HG03159 (cell line): ENCODE data around the gene TEX101.
A peak's percentile ranks its signal among the peaks of the same experiment; 100 is the strongest.

Experiments used
- ATAC-seq: cut with Tn5 transposase; IDR thresholded peaks from one replicate; pipeline ENCODE4 v1.9.1; 2021; ENCODE audit warnings: mild to moderate bottlenecking, moderate library complexity; ENCODE audit not compliant: unreplicated experiment

Gene TEX101

DNA sequence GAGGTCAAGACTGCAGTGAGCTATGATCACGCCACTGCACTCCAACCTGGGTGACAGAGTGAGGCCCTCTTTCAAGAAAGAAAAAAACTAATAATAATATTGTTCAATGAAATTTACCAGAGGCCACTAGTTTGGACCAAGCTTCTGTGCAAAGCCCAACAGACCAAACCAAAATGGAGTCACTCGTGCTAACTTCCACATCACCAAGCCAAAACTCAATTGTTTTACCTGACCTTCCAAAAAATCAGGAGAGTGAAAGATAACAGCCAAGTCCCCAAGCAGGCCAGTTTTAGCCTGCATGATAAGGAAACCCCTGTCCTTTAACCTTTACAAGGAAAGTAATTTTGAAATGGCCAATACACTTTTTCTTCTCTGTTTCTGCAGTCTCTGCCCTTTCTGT lies 30.7 kb downstream of the TEX101 start:
- no peak for ATAC-seq

DNA sequence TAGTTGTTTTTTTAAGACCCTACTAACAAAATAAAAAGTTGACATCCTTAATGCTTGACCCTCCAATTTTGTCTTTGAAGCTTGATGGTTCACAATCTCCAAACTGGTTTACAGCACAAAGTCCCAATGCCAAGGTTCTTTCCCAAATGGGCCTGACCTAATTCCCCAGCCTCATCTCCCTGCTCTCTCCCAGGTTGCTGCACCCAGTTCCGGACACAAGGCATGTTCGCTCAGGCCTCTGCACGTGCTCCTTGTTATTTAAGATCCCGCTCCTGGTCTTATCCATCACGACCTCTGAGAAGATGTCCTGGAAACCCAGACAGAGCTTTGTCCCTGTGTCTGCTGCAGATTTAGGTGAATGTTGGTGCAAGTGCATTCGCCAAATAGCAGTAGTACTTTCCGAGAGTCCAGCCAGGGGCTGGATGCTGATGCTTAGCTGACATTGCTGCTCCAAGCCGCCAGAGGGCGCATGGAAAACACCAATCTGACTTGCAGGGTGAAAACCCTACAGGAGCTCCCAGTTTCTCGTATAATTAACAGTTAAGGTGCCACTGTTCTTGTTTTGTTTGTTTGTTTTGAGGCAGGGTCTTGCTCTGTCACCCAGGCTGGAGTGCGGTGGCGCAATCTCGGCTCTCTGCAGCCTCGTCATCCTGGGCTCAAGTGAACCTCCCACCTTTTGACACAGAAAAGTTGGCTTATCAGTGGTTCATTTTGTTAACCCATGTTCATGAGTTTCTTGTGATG lies 32.2 kb downstream of the TEX101 start:
- no peak for ATAC-seq

DNA sequence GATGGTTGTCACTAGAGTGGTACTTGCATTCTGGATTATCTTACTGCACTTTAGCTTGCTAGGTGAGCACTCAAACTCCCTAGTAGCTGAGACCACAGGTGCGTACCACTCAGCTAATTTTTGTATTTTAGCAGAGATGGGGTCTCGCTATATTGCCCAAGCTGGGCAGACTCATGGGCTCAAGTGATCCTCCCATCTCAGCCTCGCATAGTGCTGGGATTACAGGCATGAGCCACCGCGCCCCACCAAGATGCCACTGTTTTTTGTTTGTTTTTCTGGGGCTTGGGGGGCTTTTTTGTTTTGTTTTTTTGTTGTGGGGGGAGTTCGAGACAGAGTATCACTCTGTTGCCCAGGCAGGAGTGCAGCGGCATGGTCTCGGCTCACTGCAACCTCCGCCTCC lies 33.0 kb downstream of the TEX101 start:
- ATAC-seq = no peak

DNA sequence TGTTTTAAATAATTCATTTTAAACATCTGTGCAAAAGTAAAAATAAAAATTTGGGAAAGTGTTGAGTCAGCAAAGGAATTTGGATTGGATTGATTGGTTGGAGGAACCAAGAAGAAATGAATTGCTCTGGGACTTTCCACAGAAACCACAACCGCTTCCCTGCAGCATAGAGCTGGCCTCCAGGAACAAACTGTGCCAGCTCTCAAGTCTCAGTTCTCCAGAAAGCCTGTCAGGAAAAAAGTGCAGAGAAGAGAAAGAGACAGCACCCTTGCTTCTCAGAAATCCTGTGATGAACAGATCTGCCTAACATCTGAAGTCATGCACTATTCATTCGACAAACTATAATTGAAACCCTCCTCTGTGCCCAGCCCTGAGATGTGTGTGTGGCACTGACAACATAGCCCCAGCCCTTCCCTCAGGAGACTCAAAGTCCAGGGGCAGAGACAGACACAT lies 35.9 kb downstream of the TEX101 start:
- no peak for ATAC-seq

DNA sequence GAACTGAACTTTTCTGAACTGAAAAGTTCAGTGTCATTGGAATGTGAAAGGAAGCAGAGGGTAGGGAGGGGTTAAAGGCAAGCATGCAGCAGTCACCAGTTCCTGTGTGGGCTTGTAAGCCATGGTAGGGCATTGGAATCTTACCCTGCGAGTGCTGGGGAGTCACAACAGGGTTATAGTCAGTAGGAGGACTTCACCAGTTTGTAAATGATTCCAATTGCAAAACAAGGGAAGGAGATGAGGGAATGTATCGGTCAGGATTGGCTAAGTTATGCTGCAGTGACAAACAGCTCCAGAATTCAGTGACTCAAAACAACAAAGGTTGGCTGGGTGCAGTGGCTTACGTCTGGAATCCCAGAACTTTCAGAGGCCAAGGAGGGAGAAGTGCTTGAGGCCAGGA lies 37.9 kb downstream of the TEX101 start:
- ATAC-seq = no peak

DNA sequence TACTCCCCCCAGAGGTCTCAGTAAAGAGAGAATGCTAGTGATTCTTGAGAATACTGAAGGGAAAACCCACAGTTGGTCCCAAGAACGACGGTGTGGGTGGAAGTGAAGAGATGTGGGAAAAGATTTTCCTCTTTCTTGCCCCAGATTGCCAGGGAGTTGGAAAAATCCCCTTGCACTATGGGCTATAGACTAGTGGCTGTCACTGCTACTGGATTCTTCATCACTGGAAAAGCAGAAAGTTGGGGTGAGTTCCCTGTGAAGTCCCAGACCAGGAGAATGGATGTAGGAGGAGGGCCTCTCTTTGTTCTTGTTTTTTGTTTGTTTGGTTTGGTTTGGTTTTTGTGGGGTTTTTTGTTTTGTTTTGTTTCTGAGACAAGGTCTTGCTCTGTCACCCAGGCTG lies 39.3 kb downstream of the TEX101 start:
- ATAC-seq = no peak

DNA sequence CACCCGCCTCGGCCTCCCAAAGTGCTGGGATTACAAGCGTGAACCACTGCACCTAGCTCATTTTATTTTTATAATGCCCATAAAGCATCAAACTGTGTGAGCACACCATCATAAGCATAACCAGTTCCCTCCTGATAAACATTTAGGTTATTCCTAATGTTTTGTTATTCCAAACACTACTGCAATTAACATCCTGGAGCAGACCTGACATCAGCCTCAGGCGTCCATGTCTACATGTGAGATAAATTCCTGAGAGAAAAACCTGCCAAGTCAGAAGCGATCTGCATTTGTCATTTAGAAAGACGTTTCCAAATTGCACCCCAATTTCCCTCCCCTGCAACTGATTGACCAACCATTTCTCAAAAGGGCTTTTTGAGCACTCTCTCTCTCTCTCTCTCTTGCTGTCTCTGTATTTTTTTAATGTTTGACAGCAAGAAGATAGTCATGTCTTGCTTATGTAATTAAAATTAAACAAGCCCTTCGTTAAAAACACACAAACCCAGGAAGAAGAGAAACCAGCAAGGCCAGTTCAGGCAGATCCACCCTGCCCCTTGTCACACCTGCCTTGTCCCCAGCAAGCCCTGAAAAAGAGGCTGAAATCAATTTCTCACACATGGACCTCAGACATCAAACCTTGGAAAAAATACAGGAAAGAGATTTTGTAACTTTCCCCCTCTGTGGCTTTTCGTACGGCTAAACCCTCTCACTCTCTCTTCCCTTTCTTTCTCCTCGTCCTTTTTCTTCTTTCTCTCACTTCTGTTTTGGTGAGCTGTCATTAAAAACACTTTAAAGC lies 40.8 kb downstream of the TEX101 start:
- ATAC-seq = no peak

DNA sequence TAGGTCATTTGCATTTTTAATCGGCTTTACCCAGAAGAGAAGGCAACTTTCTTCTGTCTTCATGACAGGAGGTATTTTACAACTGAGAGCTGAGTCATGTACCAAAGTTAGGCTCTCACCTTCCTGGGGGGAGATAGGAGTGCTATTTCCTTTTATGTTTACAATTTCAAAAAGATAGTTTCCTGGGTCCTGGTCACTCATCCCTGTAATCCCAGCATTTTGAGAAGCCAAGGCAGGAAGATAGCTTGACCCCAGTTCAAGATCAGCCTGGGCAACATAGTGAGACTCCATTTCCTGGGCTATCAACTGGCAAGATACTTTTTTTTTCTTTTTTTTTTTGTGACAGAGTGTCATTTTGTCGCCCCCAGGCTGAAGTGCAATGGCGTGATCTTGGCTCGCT lies 43.1 kb downstream of the TEX101 start:
- no peak for ATAC-seq

DNA sequence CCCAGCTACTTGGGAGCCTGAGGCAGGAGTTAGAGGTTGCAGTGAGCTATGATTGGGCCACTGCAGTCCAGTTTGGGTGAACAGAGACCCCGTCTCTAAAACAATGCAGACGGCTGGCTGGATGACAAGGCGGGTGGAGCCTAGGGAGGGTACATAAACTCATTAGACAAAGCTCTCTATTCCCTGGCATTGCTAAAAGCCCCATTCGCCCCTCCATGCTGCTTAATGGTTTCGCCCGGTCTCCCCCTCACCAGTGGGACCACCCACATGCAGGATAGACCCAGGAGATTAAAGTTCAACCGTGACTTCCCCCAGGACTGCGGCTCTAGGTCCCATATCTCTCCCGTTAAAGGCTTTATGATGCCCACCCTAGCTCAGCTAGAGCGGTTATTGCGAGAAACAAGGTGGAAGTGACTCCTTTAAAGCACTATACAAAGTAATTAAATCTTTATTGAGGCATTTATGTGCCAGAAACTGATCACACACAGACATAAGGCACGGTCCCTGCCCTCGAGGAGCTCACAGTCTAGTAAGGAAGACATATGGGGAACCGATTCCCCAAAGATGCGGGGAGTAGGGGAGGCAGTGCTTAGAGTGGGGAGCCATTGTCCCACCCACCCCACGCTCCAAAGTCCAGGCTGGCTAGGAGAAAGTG lies 45.8 kb downstream of the TEX101 start:
- ATAC-seq = no peak

DNA sequence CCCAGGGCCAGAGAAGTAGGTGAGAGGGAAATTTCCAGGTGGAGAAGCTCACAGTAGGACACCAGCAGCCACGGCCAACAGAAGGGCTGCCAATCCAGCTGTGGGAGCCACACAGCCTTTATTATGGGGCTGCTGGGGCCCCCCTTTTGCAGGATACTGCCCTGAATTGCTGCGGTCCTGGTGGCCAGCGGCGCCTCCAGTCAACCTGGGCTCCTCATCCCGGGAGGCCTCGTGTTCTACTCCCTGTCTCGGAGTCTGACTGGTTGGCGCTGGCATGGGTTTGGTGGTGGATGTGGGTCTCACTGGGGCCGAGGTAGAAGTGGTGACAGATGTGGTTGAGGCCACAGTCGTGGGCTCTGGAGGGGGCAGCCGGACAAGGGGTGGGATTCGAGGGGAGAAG lies 46.6 kb downstream of the TEX101 start:
- no peak for ATAC-seq

DNA sequence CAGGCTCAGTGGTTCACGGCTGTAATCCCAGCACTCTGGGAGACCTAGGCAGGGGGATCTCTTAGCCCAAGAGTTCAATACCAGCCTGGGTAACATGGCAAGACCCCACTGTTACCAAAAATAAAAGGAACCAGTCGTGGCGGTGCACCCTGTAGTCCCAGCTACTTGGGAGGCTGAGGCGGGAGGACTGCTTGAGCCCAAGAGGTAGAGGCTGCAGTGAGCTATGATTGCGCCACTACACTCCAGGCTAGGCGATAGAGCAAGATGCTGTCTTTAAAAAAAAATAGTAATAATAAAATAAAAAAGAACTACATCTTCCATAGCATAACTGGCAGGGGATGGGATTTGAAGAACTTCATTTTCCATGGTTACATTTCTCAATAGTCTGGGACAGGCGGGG lies 47.7 kb downstream of the TEX101 start:
- ATAC-seq = no peak

DNA sequence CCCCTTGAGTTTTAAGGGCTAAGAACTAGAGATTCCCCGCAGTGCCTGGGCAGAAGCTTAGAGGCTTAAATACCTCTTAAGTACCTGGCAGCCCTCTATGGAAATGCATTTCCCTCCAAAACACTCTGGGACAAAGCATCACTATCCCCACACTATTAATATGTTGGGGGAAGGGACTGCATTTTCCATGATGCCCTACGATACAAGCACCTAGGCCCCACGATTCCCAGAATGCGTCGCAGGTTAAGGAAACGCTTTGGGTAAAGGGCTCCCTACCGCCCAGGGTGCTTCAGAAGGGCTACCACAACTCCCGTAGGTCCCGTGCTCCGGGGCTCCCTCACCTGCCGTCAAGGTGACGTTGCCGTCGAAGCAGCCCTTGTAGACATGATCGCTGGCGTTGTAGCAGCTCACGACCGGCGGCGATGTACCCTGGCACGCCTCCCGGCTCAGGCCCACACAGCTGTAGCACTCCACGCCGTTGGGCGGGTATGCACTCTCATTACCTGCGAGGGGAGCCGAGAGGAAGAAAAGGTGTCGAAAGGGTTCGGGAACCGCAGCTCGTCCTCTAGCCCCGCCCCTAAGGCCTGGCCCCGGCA lies 48.2 kb downstream of the TEX101 start:
- no peak for ATAC-seq

DNA sequence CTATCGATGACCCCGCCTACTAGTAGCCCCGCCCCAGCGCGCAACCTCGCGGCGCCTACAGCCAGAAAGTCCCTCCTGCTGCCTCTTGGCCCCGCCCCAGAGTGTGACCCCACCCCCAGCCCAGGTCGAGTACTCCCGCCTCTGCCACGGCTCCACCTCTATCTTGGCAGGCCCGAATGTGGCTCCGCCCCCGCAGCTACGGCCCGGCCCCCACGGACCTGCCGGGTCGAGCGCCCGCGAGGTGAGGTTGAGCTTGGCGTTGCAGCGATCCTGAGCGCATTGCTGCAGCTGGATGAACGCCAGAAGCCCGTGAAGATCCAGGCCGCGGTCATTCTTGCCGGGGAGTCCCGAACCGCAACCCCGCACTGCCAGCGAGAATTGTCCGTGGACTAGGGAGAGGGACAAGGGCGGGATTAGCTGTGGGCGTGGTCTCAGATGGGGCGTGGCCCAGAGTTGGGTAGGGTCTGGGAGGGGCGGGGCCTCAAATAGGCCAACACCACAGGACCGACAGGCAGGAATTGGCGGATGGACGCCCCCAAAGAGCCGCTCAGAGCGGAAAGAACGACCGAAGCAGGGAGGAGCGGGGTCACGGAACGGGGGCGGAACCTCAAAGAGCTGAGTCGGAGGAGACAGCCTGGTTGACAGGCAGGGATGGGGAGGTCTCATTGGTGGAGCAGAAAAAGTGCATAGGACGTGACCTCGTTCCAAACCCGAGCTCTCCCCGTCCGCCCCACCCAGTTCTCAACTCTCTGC lies 48.9 kb downstream of the TEX101 start:
- ATAC-seq = peak; percentile 79

DNA sequence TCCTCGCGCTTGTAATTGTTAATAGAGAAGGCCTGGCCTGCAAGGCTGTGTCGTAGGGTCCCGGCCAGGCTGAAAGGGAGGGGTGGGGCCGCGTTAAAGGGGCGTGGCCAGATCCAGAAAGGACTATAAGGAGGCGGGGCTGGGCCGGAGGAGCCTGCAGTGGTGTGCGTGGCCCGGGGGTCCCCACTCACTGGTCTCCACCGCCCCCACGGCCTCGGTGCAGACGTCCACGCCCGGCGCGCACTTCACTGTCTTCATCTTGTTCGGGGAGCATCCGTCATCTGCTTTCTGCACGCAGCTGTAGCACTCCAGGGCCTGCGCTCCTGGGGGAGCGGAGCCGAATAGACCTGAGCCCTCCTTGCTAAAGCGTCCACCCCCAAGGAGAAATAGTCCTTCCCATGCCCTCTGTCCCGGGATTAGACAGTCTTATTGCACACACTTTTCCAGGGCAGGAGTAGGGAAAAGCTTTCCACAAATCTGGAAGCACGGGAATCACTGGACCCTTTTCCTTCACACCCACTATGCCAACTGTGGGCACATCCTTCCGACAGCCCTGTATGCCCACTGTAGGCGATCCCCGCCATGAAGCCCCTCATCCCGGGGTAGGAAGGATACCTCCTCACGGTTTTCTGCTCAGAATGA lies 49.6 kb downstream of the TEX101 start:
- ATAC-seq = peak; percentile 37

DNA sequence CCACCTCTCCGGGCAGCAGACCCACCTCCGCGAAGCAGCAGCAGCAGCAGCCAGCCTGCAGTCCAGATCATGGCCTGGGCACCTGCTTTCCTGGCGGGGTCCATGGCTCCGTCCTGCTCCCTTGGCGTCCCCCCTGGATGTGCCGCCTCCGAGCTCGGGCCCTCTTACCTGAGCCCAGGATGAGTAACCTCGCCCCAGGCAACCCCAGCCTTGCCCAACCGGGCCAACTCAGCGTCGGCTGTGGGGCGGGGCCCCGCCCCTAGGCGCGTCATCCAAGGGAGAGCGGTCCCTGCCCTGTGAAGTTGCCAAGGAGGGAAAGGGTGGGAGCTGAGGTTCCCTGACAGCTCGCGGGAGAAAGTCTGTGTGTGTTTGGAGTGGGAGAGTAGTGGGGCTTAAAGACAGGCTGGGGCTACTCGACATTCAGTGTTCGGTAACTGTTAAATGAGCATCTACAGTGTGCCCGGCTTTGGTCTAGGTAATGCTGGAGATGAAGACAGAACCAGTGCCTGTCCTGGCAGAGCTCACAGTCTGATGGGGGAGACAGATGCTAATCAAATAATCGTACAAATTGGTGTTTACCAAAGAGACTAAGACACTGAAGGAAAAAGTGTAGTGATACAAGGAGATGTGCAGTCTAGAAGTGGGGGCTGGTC lies 50.9 kb downstream of the TEX101 start, which contains the start of gene LYPD3:
LYPD3 (minus strand) TSS at position 141 of the 653 bp plus-strand sequence; CDS start at position 104, 37 bp downstream.
- ATAC-seq = no peak

DNA sequence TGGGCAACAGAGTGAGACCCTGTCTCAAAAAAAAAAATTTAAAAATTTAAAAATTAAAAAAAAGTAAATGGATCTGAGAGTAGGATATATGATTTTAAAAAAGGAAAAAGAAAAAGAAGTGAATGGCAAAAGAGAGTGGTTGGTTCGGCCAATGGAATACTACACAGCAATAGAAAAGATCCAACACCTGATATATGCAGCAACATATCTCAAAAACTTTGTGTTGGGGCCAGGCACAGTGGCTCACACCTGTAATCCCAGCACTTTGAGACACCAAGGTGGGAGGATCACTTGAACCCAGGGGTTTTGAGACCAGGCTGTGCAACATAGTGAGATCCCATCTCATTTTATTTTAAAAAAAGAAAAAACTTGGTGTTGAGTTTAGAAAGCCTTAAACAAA lies 52.1 kb downstream of the TEX101 start:
- ATAC-seq = no peak

DNA sequence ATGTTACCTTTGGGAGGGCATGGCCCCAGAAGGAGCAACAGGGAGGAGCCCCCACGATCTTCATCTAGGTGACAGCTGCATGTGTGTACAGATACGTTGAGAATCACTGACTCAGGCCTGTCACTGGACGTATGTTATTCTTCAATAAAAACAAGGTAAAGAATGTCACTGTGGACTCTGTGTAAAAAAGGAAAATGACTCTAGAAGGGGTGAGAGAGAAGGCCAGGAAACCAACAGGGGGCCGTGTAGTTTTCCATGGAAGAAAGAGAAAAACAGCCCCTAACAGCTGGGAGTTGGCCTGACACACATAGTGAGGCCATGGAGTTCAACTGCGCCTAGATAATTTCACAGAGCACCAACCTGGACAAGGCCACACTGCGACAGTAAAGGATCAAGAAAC lies 52.6 kb downstream of the TEX101 start:
- no peak for ATAC-seq

DNA sequence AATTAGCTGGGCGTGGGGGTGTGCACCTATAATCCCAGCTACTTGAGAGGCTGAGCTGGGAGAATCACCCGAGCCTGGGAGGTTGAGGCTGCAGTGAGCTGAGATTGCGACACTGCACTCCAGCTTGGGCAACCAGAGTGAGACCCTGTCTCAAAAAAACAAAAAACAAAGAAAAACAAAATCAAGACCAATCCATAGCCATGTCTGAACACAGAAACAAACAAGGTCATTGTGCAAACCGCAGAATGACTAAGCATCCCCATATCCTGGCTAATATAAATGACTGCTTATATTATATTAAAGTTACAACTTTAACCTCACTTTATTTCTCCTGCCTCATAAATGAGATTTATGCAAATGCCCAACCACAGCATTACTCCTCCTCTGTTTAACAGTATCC lies 53.0 kb downstream of the TEX101 start:
- no peak for ATAC-seq
